WTC11 (cell line): ENCODE results near the gene OMD. TPM values are rescaled to one million over a fixed set of nuclear protein-coding genes. Genes with fewer than 3 reads are reported as not detected.

ENCODE experiments used
- ATAC-seq: fragments of 200-7000 bp; cut with Tn5 transposase; 2 replicates; pipeline ENCODE4 v1.10.0; 2021; ENCODE audit warnings: mild to moderate bottlenecking, moderate library complexity
- CTCF ChIA-PET: fragments of 300-600 bp; sonication (Branson Sonifier 250); formaldehyde crosslinking; loops from one replicate; lab custom pipeline; 2021; ENCODE audit warnings: antibody characterized with exemption; lab: Charles Lee
- POLR2A ChIA-PET: fragments of 350-600 bp; sonication (Branson Sonifier 250); formaldehyde crosslinking; loops from one replicate; lab custom pipeline; 2021; ENCODE audit warnings: antibody characterized with exemption; lab: Charles Lee
- DNase-seq: peaks from one replicate; pipeline ENCODE4 v3.0.0; 2021; ENCODE audit warnings: low spot score
- H3K27ac Mint-ChIP-seq: 2 replicates; pipeline ENCODE4 v1.8.0; 2021; ENCODE audit warnings: mixed read lengths
- H3K27me3 Mint-ChIP-seq: 2 replicates; pipeline ENCODE4 v1.8.0; 2021; ENCODE audit warnings: low read depth, mild to moderate bottlenecking, moderate library complexity, mixed read lengths
- H3K36me3 Mint-ChIP-seq: 2 replicates; pipeline ENCODE4 v1.8.0; 2021; ENCODE audit warnings: mixed read lengths
- H3K4me1 Mint-ChIP-seq: 2 replicates; pipeline ENCODE4 v1.8.0; 2022; ENCODE audit warnings: mixed read lengths
- H3K4me3 Mint-ChIP-seq: 2 replicates; pipeline ENCODE4 v1.8.0; 2021; ENCODE audit warnings: mild to moderate bottlenecking, moderate library complexity, mixed read lengths
- H3K9me3 Mint-ChIP-seq: 2 replicates; pipeline ENCODE4 v1.8.0; 2021; ENCODE audit warnings: mixed read lengths
- CREB1 ChIP-seq: sonication (generic); formaldehyde crosslinking; IDR thresholded peaks from 2 replicates; pipeline ENCODE4 v1.8.0; 2023; ENCODE audit warnings: mild to moderate bottlenecking, missing genetic modification reagents
- CREM ChIP-seq: sonication (generic); formaldehyde crosslinking; IDR thresholded peaks from 2 replicates; pipeline ENCODE4 v1.8.1; 2022; ENCODE audit warnings: mild to moderate bottlenecking, missing genetic modification reagents, moderate library complexity
- ELF4 ChIP-seq: sonication (generic); formaldehyde crosslinking; IDR thresholded peaks from 2 replicates; pipeline ENCODE4 v1.8.1; 2022; ENCODE audit warnings: low read depth, mild to moderate bottlenecking, moderate library complexity, missing genetic modification reagents
- ETV6 ChIP-seq: sonication (generic); formaldehyde crosslinking; IDR thresholded peaks from 2 replicates; pipeline ENCODE4 v1.8.1; 2022; ENCODE audit warnings: mild to moderate bottlenecking, missing genetic modification reagents
- GABPB1 ChIP-seq: sonication (generic); formaldehyde crosslinking; IDR thresholded peaks from 2 replicates; pipeline ENCODE4 v1.8.1; 2023; ENCODE audit warnings: mild to moderate bottlenecking, missing genetic modification reagents
- GRHL2 ChIP-seq: fragments of 250-450 bp; sonication (Bioruptor Pico); IDR thresholded peaks from 2 replicates; pipeline ENCODE4 v1.8.0; 2022; ENCODE audit warnings: mild to moderate bottlenecking, moderate library complexity; ENCODE audit not compliant: insufficient replicate concordance, severe bottlenecking
- GTF2I ChIP-seq: fragments of 250-450 bp; sonication (Bioruptor Pico); conservative IDR thresholded peaks from 2 replicates; pipeline ENCODE4 v1.4.0; 2021; ENCODE audit warnings: mild to moderate bottlenecking
- HMGA2 ChIP-seq: fragments of 250-450 bp; sonication (Bioruptor Pico); IDR thresholded peaks from 2 replicates; pipeline ENCODE4 v1.4.0; 2021; ENCODE audit warnings: mild to moderate bottlenecking, moderate library complexity
- JAZF1 ChIP-seq: fragments of 250-450 bp; sonication (Bioruptor Pico); IDR thresholded peaks from 2 replicates; pipeline ENCODE4 v1.9.0; 2021; ENCODE audit warnings: moderate library complexity, mild to moderate bottlenecking, inconsistent platforms
- MYBL2 ChIP-seq: sonication (generic); formaldehyde crosslinking; IDR thresholded peaks from 2 replicates; pipeline ENCODE4 v1.8.1; 2023; ENCODE audit warnings: mild to moderate bottlenecking, moderate library complexity, missing genetic modification reagents
- NFATC4 ChIP-seq: fragments of 250-450 bp; sonication (Bioruptor Pico); IDR thresholded peaks from 2 replicates; pipeline ENCODE4 v1.9.0; 2021; ENCODE audit warnings: mild to moderate bottlenecking
- NR3C1 ChIP-seq: sonication (generic); formaldehyde crosslinking; conservative IDR thresholded peaks from 2 replicates; pipeline ENCODE4 v1.8.1; 2023; ENCODE audit warnings: low read depth, mild to moderate bottlenecking, missing genetic modification reagents
- OVOL2 ChIP-seq: fragments of 250-450 bp; sonication (Bioruptor Pico); IDR thresholded peaks from 2 replicates; pipeline ENCODE4 v1.9.0; 2021; ENCODE audit warnings: mild to moderate bottlenecking, borderline replicate concordance
- SMAD4 ChIP-seq: sonication (generic); formaldehyde crosslinking; IDR thresholded peaks from 2 replicates; pipeline ENCODE4 v1.8.0; 2022; ENCODE audit warnings: mild to moderate bottlenecking, missing genetic modification reagents
- SP1 ChIP-seq: sonication (generic); formaldehyde crosslinking; conservative IDR thresholded peaks from 2 replicates; pipeline ENCODE4 v1.8.1; 2022; ENCODE audit warnings: missing genetic modification reagents
- TCF7 ChIP-seq: sonication (generic); formaldehyde crosslinking; IDR thresholded peaks from 2 replicates; pipeline ENCODE4 v1.8.0; 2022; ENCODE audit warnings: mild to moderate bottlenecking, low read depth, missing genetic modification reagents, moderate library complexity
- ZNF263 ChIP-seq: sonication (generic); formaldehyde crosslinking; IDR thresholded peaks from 2 replicates; pipeline ENCODE4 v1.8.1; 2022; ENCODE audit warnings: low read depth, mild to moderate bottlenecking, moderate library complexity, missing genetic modification reagents
- total RNA-seq: library from RNA; stranded (reverse); gene quantifications from 3 replicates; pipeline ENCODE4 v1.2.3, GENCODE V29; 2021
- TF ChIP-seq, protein P1 (sequence below): sonication (generic); formaldehyde crosslinking; IDR thresholded peaks from 2 replicates; pipeline ENCODE4 v1.8.0; 2023; ENCODE audit warnings: missing genetic modification reagents
- TF ChIP-seq, protein P2 (sequence below): fragments of 200-600 bp; IDR thresholded peaks from 2 replicates; pipeline ENCODE4 v1.8.0; 2022; ENCODE audit warnings: antibody characterized with exemption
- TF ChIP-seq, protein P3 (sequence below): fragments of 250-450 bp; sonication (Bioruptor Pico); IDR thresholded peaks from 2 replicates; pipeline ENCODE4 v1.9.0; 2021; ENCODE audit warnings: mild to moderate bottlenecking
- TF ChIP-seq, protein P4 (sequence below): sonication (generic); formaldehyde crosslinking; IDR thresholded peaks from 2 replicates; pipeline ENCODE4 v1.8.1; 2022; ENCODE audit warnings: missing genetic modification reagents, borderline replicate concordance
- TF ChIP-seq, protein P5 (sequence below): fragments of 250-450 bp; sonication (Bioruptor Pico); IDR thresholded peaks from 2 replicates; pipeline ENCODE4 v1.8.0; 2021; ENCODE audit warnings: mild to moderate bottlenecking

Gene OMD
- total RNA-seq, 1 experiment from 2014 or later = not detected

DNA sequence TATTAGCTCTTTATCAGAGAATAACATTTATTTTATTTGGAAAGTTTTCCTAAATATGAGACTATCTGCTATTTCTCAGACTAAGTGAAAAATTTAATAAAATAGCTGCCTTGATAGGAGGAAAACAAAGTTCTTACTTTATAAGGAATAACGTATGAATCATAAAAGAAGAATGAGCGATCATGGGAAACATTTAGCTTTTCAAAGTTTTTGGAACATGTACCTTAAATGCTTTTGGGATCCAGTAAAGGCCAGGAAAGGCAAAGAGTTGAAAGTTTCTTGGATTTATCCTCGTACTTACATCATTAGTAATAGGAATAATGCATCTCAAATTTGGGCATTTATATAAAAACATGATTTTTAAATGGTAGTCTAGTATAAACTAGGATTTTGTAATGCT is 39.3 kb downstream of the OMD start:
- TF ChIP-seq GABPB1 (no peak), ELF4 (CRISPR knock-in tag) (no peak), CREB1 (CRISPR knock-in tag) (no peak), TCF7 (CRISPR knock-in tag) (no peak), CREM (CRISPR knock-in tag) (no peak), NR3C1 (CRISPR knock-in tag) (no peak), OVOL2 (no peak), SP1 (no peak)
- TF ChIP-seq, protein P1, sequence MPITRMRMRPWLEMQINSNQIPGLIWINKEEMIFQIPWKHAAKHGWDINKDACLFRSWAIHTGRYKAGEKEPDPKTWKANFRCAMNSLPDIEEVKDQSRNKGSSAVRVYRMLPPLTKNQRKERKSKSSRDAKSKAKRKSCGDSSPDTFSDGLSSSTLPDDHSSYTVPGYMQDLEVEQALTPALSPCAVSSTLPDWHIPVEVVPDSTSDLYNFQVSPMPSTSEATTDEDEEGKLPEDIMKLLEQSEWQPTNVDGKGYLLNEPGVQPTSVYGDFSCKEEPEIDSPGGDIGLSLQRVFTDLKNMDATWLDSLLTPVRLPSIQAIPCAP (CRISPR knock-in tag) = no peak
- TF ChIP-seq, protein P2, sequence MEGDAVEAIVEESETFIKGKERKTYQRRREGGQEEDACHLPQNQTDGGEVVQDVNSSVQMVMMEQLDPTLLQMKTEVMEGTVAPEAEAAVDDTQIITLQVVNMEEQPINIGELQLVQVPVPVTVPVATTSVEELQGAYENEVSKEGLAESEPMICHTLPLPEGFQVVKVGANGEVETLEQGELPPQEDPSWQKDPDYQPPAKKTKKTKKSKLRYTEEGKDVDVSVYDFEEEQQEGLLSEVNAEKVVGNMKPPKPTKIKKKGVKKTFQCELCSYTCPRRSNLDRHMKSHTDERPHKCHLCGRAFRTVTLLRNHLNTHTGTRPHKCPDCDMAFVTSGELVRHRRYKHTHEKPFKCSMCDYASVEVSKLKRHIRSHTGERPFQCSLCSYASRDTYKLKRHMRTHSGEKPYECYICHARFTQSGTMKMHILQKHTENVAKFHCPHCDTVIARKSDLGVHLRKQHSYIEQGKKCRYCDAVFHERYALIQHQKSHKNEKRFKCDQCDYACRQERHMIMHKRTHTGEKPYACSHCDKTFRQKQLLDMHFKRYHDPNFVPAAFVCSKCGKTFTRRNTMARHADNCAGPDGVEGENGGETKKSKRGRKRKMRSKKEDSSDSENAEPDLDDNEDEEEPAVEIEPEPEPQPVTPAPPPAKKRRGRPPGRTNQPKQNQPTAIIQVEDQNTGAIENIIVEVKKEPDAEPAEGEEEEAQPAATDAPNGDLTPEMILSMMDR = no peak
- ATAC-seq (no peak), DNase-seq (no peak)
- H3K9me3 Mint-ChIP-seq = no peaks in the 10 kb centered on the region
- H3K4me1 Mint-ChIP-seq = peaks cover 11% of the 10 kb centered on the region
- no peak overlapping the region for H3K27ac Mint-ChIP-seq
- ChIA-PET CTCF (no interaction called here), POLR2A (no interaction called here)
- H3K27me3 Mint-ChIP-seq = no peaks in the 10 kb centered on the region
- H3K36me3 Mint-ChIP-seq = no peaks in the 10 kb centered on the region
- H3K4me3 Mint-ChIP-seq = no peak overlapping the region

DNA sequence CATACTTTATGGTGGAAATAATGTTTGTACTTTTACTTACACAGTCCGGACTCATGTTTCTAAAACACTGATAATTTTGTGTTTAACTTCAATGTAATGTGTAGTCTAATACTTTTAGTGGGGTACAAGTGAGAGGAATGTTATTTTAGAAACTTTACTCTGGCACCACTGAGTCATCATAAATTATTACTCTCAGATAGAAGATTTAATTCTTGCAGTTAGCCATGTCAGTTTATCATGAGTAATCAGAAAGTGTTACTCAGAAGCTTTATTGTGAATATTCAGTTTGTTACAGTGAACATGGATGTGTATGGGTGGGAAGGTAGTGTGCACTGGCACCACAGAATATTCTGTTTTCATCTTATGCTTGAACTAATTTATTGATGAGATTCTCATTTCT is 39.9 kb downstream of the OMD start:
- no peak for DNase-seq
- Mint-ChIP-seq H3K4me3 (no peak overlapping the region), H3K9me3 (no peaks in the 10 kb centered on the region), H3K4me1 (peaks cover 18% of the 10 kb centered on the region), H3K27ac (no peak overlapping the region)
- ATAC-seq = no peak
- POLR2A ChIA-PET = no interaction called here
- TF ChIP-seq SMAD4 (CRISPR knock-in tag) = no peak
- TF ChIP-seq, protein P3, sequence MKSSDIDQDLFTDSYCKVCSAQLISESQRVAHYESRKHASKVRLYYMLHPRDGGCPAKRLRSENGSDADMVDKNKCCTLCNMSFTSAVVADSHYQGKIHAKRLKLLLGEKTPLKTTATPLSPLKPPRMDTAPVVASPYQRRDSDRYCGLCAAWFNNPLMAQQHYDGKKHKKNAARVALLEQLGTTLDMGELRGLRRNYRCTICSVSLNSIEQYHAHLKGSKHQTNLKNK (CRISPR knock-in tag) = no peak
- TF ChIP-seq ETV6 (CRISPR knock-in tag) = no peak
- no peak for TF ChIP-seq HMGA2 (CRISPR knock-in tag)
- TF ChIP-seq, protein P1 (CRISPR knock-in tag) = no peak
- TF ChIP-seq, all 79 proteins: peak for 0
- Mint-ChIP-seq H3K36me3 (no peaks in the 10 kb centered on the region), H3K27me3 (no peaks in the 10 kb centered on the region)
- CTCF ChIA-PET = no interaction called here

DNA sequence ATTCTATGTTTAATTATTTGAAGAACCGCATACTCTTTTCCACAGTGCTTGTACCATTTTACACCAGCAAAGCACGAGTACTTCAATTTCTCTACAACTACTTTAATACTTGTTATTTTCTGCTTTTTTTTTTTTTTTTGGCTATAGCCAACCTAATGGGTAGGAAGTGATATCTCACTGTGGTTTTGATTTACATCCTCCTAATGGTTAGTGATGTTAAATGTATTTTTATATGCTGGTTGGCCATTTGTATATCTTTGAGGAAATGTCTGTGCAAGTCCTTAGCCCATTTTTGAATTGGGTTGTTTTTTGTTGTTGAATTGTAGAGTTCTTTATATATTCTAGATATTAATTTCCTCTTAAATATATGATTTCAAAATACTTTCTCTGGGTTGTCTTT is 42.5 kb downstream of the OMD start:
- H3K36me3 Mint-ChIP-seq = no peaks in the 10 kb centered on the region
- no peak overlapping the region for H3K4me3 Mint-ChIP-seq
- no peak overlapping the region for H3K27ac Mint-ChIP-seq
- TF ChIP-seq JAZF1 (CRISPR knock-in tag) (no peak), MYBL2 (CRISPR knock-in tag) (no peak), GTF2I (no peak), GRHL2 (CRISPR knock-in tag) (no peak), NFATC4 (CRISPR knock-in tag) (no peak), ZNF263 (no peak), CREB1 (CRISPR knock-in tag) (no peak)
- TF ChIP-seq, protein P4, sequence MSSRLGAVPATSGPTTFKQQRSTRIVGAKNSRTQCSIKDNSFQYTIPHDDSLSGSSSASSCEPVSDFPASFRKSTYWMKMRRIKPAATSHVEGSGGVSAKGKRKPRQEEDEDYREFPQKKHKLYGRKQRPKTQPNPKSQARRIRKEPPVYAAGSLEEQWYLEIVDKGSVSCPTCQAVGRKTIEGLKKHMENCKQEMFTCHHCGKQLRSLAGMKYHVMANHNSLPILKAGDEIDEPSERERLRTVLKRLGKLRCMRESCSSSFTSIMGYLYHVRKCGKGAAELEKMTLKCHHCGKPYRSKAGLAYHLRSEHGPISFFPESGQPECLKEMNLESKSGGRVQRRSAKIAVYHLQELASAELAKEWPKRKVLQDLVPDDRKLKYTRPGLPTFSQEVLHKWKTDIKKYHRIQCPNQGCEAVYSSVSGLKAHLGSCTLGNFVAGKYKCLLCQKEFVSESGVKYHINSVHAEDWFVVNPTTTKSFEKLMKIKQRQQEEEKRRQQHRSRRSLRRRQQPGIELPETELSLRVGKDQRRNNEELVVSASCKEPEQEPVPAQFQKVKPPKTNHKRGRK (CRISPR knock-in tag) = no peak
- TF ChIP-seq, protein P5, sequence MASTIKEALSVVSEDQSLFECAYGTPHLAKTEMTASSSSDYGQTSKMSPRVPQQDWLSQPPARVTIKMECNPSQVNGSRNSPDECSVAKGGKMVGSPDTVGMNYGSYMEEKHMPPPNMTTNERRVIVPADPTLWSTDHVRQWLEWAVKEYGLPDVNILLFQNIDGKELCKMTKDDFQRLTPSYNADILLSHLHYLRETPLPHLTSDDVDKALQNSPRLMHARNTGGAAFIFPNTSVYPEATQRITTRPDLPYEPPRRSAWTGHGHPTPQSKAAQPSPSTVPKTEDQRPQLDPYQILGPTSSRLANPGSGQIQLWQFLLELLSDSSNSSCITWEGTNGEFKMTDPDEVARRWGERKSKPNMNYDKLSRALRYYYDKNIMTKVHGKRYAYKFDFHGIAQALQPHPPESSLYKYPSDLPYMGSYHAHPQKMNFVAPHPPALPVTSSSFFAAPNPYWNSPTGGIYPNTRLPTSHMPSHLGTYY (CRISPR knock-in tag) = no peak
- ChIA-PET POLR2A (no interaction called here), CTCF (no interaction called here)
- no peaks in the 10 kb centered on the region for H3K27me3 Mint-ChIP-seq
- no peaks in the 10 kb centered on the region for H3K9me3 Mint-ChIP-seq
- DNase-seq (no peak), ATAC-seq (no peak)
- peaks cover 37% of the 10 kb centered on the region for H3K4me1 Mint-ChIP-seq
